RPMI7951 (cell line): ENCODE measurements around the gene CDRT4. TPM values are rescaled to one million over a fixed set of nuclear protein-coding genes. Genes with fewer than 3 reads are reported as not detected.
"Not testable (repeated sequence)": the region's sequence is repeated elsewhere in the genome, so short reads cannot be mapped to it uniquely, and the experiment has no call there.

ENCODE experiments used
- DNase-seq: peaks from one replicate; pipeline ENCODE4 v3.0.0-alpha.2; 2012; ENCODE audit warnings: low read depth
- total RNA-seq: library from RNA; depleted of rRNA; stranded (reverse); fragments of >200 nt; shearing (Covaris generic); gene quantifications from 2 replicates; pipeline ENCODE4 v1.2.3, GENCODE V29; 2014; rRNA removed

The CDRT4 gene
- 0.24 and 0.49 TPM in 2 replicates for total RNA-seq

GRCh38 chr17:15467592-15467991 is at the start of gene CDRT4:
CDRT4 (minus strand) TSS chr17:15467621; CDS start chr17:15440238, 27,383 bp downstream.
- DNase-seq: no peak

- DNase-seq: peak; percentile 43
These were observed 48.7 kb upstream of the CDRT4 start for GRCh38 chr17:15516150-15516549.

- no peak for DNase-seq
These were observed 47.0 kb upstream of the CDRT4 start for GRCh38 chr17:15514469-15514868.

- DNase-seq: no peak
These were observed 46.5 kb upstream of the CDRT4 start for GRCh38 chr17:15513856-15514459.

GRCh38 chr17:15513058-15513791 is 45.8 kb upstream of the CDRT4 start:
- DNase-seq: peak; percentile 35

GRCh38 chr17:15512071-15512709 is 44.8 kb upstream of the CDRT4 start:
- no peak for DNase-seq

- DNase-seq: no peak
These were observed 43.7 kb upstream of the CDRT4 start for GRCh38 chr17:15511142-15511541.

- DNase-seq: peak; percentile 87
These were observed 42.9 kb upstream of the CDRT4 start for GRCh38 chr17:15510361-15510760.

GRCh38 chr17:15509095-15509494 is 41.7 kb upstream of the CDRT4 start:
- no peak for DNase-seq

GRCh38 chr17:15508466-15508865 is 41.0 kb upstream of the CDRT4 start:
- DNase-seq: no peak

GRCh38 chr17:15507896-15508295 is 40.5 kb upstream of the CDRT4 start:
- DNase-seq: no peak

- DNase-seq: no peak
These were observed 39.6 kb upstream of the CDRT4 start for GRCh38 chr17:15507001-15507400.

GRCh38 chr17:15505708-15506107 is 38.3 kb upstream of the CDRT4 start:
- DNase-seq: not testable (repeated sequence)

- DNase-seq: no peak
These were observed 36.3 kb upstream of the CDRT4 start for GRCh38 chr17:15503731-15504130.

GRCh38 chr17:15502369-15503112 is 35.1 kb upstream of the CDRT4 start:
- peak; percentile 92 for DNase-seq

GRCh38 chr17:15501793-15502192 is 34.4 kb upstream of the CDRT4 start:
- no peak for DNase-seq

- DNase-seq: no peak
These were observed 33.9 kb upstream of the CDRT4 start for GRCh38 chr17:15501282-15501681.

GRCh38 chr17:15498107-15498506 is 30.7 kb upstream of the CDRT4 start:
- no peak for DNase-seq

GRCh38 chr17:15496735-15497670 is 29.6 kb upstream of the CDRT4 start:
- no peak for DNase-seq

- DNase-seq: no peak
These were observed 27.4 kb upstream of the CDRT4 start for GRCh38 chr17:15494821-15495220.

GRCh38 chr17:15493693-15494035 is 26.2 kb upstream of the CDRT4 start:
- no peak for DNase-seq
